Measurements from ENCODE around the gene WRNIP1. TPM values are rescaled to one million over a fixed set of nuclear protein-coding genes. Genes with fewer than 3 reads are reported as not detected.

Gene WRNIP1
- total and polyA plus RNA-seq, 2 of the 4 experiments (the other 2 are of a cell fraction): 43.7 to 47.1 TPM

- intact Hi-C loops (cut with micrococcal nuclease) (no loop called here), in situ Hi-C loops (cut with MboI; ENCODE audit: low sequenced_read_pairs) (no loop called here), dilution Hi-C loops (cut with HindIII; ENCODE audit: low sequenced_read_pairs, unreplicated experiment) (no loop called here)
- peaks cover 8% of the 10 kb centered on the region for H3K4me1 ChIP-seq (ENCODE audit: control insufficient read depth, insufficient read depth, low read length)
- H3K27ac ChIP-seq (ENCODE audit: insufficient read depth, low read length): no peak overlapping the region
- no peak overlapping the region for H2BK120ac ChIP-seq (ENCODE audit: low read depth, low read length)
- H3K23ac ChIP-seq (ENCODE audit: low read depth, low read length): no peak overlapping the region
- DNase-seq (no peak), ATAC-seq (ENCODE audit: low read depth) (no peak)
- peaks cover 23% of the 10 kb centered on the region for H4K20me1 ChIP-seq (ENCODE audit: insufficient read depth, low read length)
- no peak overlapping the region for H4K91ac ChIP-seq (ENCODE audit: insufficient read depth, low read depth, low read length)
- H4K8ac ChIP-seq (ENCODE audit: low read depth in 2 of 2, low read length in 2 of 2): no peak overlapping the region
- WGBS, 2 experiments (ENCODE audit: extremely low coverage in 2 of 2, insufficient read length in 1 of 2): 86% methylated on average over 3 of the region's 10 CpGs; no CpG with 5 or more reads in 1 of the 2 experiments
- no peak overlapping the region for H2AFZ ChIP-seq (replicated peaks; ENCODE audit: low read length, poor library complexity)
- H2AK9ac ChIP-seq (replicated peaks; ENCODE audit: low read depth, low read length, poor library complexity): no peak overlapping the region
- H3K27me3 ChIP-seq (ENCODE audit: control insufficient read depth, insufficient read depth, low read length): no peaks in the 10 kb centered on the region
- TF ChIP-seq MXI1 (IDR thresholded peaks at IDR 0.05; ENCODE audit: borderline replicate concordance, low read depth, low read length): no peak
- TF ChIP-seq CEBPB (IDR thresholded peaks at IDR 0.05; ENCODE audit: low read depth, low read length): no peak
- TF ChIP-seq MAFK (IDR thresholded peaks at IDR 0.05; ENCODE audit: low read depth, low read length): no peak
- no peak for TF ChIP-seq RCOR1 (IDR thresholded peaks at IDR 0.05; ENCODE audit: insufficient replicate concordance, low read length)
- TF ChIP-seq POLR2A (IDR thresholded peaks at IDR 0.05; ENCODE audit: low read depth, low read length): no peak
- TF ChIP-seq BHLHE40 (IDR thresholded peaks at IDR 0.05; ENCODE audit: low read depth, low read length): no peak
- no peak for TF ChIP-seq NFE2L2 (IDR thresholded peaks at IDR 0.05; ENCODE audit: low read depth, low read length)
- TF ChIP-seq SMC3 (IDR thresholded peaks at IDR 0.05; ENCODE audit: low read depth, low read length): no peak
- TF ChIP-seq CHD1 (IDR thresholded peaks at IDR 0.05; ENCODE audit: low read depth, low read length): no peak
- no peak for TF ChIP-seq USF2 (IDR thresholded peaks at IDR 0.05; ENCODE audit: low read depth, low read length)
- no peak for TF ChIP-seq FOS (IDR thresholded peaks at IDR 0.05; ENCODE audit: low read depth, low read length)
- TF ChIP-seq MAZ (IDR thresholded peaks at IDR 0.05; ENCODE audit: borderline replicate concordance, low read depth, low read length): no peak
- H3K4me3 ChIP-seq (ENCODE audit: insufficient read depth, low read depth, low read length): no peak overlapping the region
- H2BK5ac ChIP-seq (ENCODE audit: low read depth, low read length, poor library complexity, severe bottlenecking): no peak overlapping the region
- H3K56ac ChIP-seq (ENCODE audit: extremely low read depth, insufficient read depth, low read length): no peak overlapping the region
- POLR2A ChIA-PET (ENCODE audit: unreplicated experiment): no interaction called here
- no peak overlapping the region for H2BK15ac ChIP-seq (ENCODE audit: low read depth, low read length)
- peaks cover 25% of the 10 kb centered on the region for H3K9me1 ChIP-seq (ENCODE audit: insufficient read depth, low read length)
- H3K36me3 ChIP-seq (ENCODE audit: control insufficient read depth, insufficient read depth, low read length): peaks cover 43% of the 10 kb centered on the region
- no peaks in the 10 kb centered on the region for H3K9me3 ChIP-seq (ENCODE audit: control insufficient read depth, insufficient read depth, low read length)
- H3K4me2 ChIP-seq (ENCODE audit: low read depth, low read length): no peak overlapping the region
- no peak overlapping the region for H3K4ac ChIP-seq (ENCODE audit: low read depth, low read length)
- H3K9ac ChIP-seq (ENCODE audit: low read depth, low read length): no peak overlapping the region
- H3K18ac ChIP-seq (ENCODE audit: low read depth, low read length): no peak overlapping the region
- H2BK20ac ChIP-seq (ENCODE audit: low read depth, low read length): no peak overlapping the region
- H3K79me1 ChIP-seq (ENCODE audit: low read depth in 1 of 2, low read length in 2 of 2): peaks cover 64 to 89% of the 10 kb centered on the region in 2 experiments
- no peak overlapping the region for H4K5ac ChIP-seq (ENCODE audit: low read depth, low read length)
- BruUV-seq (replicated peaks): no TSS peak
- CTCF ChIA-PET: no interaction called here
- H3K14ac ChIP-seq (replicated peaks; ENCODE audit: low read depth, low read length): no peak overlapping the region
- no peak overlapping the region for H2AK5ac ChIP-seq (ENCODE audit: low read depth, low read length)
Observed at GRCh38 chr6:2782825-2783187, 17.6 kb downstream of the WRNIP1 start.

Measured in IMR-90 (cell line).